Pancreas (tissue), 10 donors: ENCODE measurements around the gene AK8. TPM values are rescaled to one million over a fixed set of nuclear protein-coding genes. Genes with fewer than 3 reads are reported as not detected.
A peak's percentile ranks its signal among the peaks of the same experiment; 100 is the strongest.

Experiments
- ATAC-seq, 4 donors: fragments of 200-7000 bp; cut with Tn5 transposase; one replicate each; pipeline versions ENCODE4 v1.8.0 to v1.9.1; 2020; ENCODE audit warnings: mild to moderate bottlenecking in 4 of 4, moderate library complexity in 4 of 4
- DNase-seq, 6 donors: peaks; one replicate each; pipeline ENCODE4 v3.0.0-alpha.2; 2020
- FAIRE-seq: peaks from 2 replicates; lab custom pipeline; 2012; peaks lifted over from hg19 to GRCh38; lab: Jason Lieb, UNC
- H3K27ac ChIP-seq, 4 donors: fragments of 200-600 bp; sonication (generic); 1 replicate in 3 of 4; 2 replicates in 1 of 4; pipeline versions ENCODE4 v1.5.0 to v1.8.0; 2020
- H3K27me3 ChIP-seq, 4 donors: fragments of 200-600 bp; one replicate each; pipeline ENCODE4 v1.8.0; 2021
- H3K36me3 ChIP-seq, 3 donors: fragments of 200-600 bp; sonication (generic) in 1 of 3; one replicate each; pipeline versions ENCODE4 v1.5.0 to v1.8.0; 2020 to 2021
- H3K4me1 ChIP-seq, 3 donors: fragments of 200-600 bp; one replicate each; pipeline ENCODE4 v1.8.0; 2021
- H3K4me3 ChIP-seq, 4 donors: fragments of 200-600 bp; sonication (generic) in 2 of 4; one replicate each; pipeline versions ENCODE4 v1.5.0 to v1.8.0; 2020 to 2021
- H3K9me3 ChIP-seq, 4 donors: fragments of 200-600 bp; one replicate each; pipeline ENCODE4 v1.8.0; 2021
- WGBS, 2 donors: extraction: QIAGEN DNeasy Blood & Tissue Kit; methylation state at CpG; one replicate each; pipeline ENCODE4 v1.1.7; 2013; 5-methylcytosine and 5-hydroxymethylcytosine counted together
- intact Hi-C, 3 donors: fragments of 100-400 bp; cut with DNase I; formaldehyde crosslinking; loops; one replicate each; pipeline versions ENCODE4 v1.11.1 to v1.14.2; 2022
- polyA plus RNA-seq, 2 donors: library from polyadenylated mRNA; stranded (reverse); fragments of 200-250 nt; gene quantifications; one replicate each; pipeline ENCODE4 v1.2.3, GENCODE V29; 2013
- total RNA-seq, 6 donors: library from RNA; stranded (reverse); fragmentation: NEBNext Ultra II Directional in 4 of 6; extraction: Animal tissue kit (Norgen Biotek cat#: 25700) in 4 of 6; gene quantifications; one replicate each; pipeline versions ENCODE4 v1.2.1 to v1.2.4, GENCODE V29; 2021 to 2023
- TF ChIP-seq, protein P1 (sequence below), 4 donors: fragments of 200-600 bp; sonication (generic) in 3 of 4; IDR thresholded peaks; one replicate each; pipeline versions ENCODE4 v1.5.0 to v1.8.0; 2021; ENCODE audit warnings: antibody characterized with exemption in 4 of 4
- donor health status: healthy with polysubstance abuse.
- donor health status: DM: no; HTN: no; CAD: no; lungs with moderate emphysema.
- donor health status: DM: no; HTN: no; CAD: no.
- donor health status: control.
- donor health status: control.
- donor health status: Bipolar disorder and iron deficiency.
- donor health status: DM: yes; HTN: yes; CAD: no.
- donor health status: DM: no; HTN: no; CAD: no.
- donor health status: DM: no; HTN: no; CAD: no.
- donor health status: DM: yes; HTN: yes; CAD: no.

AK8 gene
- total and polyA plus RNA-seq, 8 donors = 0.19 to 1.0 (median 0.67) TPM

DNA sequence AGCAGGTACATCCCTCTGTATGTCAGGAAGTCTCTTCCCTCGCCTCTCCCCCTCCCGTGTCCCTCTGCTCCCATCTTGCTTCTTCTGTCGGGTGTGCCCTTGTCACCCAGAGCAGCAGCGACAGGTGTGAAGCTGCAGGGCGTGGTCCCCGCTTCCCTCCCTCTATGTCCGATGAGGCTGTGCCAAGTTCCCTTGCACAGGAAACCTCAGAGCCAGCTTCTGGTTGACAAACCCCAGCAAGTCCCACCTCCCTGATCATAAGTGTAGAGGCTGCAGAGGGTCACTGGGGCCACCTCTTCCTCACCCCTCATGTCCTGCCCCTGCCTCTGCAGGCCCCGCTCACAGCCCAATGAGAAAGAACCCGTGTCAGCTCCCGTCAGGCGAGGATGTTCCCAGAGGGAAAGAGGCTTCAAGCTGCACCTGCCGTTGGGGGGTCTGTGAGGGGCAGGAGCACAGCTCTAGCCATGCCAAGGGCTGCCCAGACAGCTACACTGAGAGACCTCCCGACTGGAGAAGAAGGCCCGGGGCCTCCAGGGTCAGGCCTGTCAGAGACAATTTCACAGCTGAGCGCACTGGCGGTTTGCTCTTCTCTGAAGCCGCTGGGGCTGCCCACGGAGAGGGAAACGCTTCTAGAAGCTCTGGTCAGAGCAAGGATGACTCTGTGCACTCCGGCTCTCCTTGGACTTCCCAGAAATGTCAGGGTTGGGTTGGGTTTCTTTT is 73.3 kb downstream of the AK8 start:
- Histone ChIP-seq H3K27me3 (no peaks in the 10 kb centered on the region), H3K9me3 (no peaks in the 10 kb centered on the region), H3K36me3 (no peaks in the 10 kb centered on the region), H3K4me1 (no peaks in the 10 kb centered on the region), H3K27ac (no peak overlapping the region), H3K4me3 (no peak overlapping the region)
- TF ChIP-seq, protein P1, sequence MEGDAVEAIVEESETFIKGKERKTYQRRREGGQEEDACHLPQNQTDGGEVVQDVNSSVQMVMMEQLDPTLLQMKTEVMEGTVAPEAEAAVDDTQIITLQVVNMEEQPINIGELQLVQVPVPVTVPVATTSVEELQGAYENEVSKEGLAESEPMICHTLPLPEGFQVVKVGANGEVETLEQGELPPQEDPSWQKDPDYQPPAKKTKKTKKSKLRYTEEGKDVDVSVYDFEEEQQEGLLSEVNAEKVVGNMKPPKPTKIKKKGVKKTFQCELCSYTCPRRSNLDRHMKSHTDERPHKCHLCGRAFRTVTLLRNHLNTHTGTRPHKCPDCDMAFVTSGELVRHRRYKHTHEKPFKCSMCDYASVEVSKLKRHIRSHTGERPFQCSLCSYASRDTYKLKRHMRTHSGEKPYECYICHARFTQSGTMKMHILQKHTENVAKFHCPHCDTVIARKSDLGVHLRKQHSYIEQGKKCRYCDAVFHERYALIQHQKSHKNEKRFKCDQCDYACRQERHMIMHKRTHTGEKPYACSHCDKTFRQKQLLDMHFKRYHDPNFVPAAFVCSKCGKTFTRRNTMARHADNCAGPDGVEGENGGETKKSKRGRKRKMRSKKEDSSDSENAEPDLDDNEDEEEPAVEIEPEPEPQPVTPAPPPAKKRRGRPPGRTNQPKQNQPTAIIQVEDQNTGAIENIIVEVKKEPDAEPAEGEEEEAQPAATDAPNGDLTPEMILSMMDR (IDR thresholded peaks at IDR 0.05) = no peak
- intact Hi-C loops = loop anchor here in 1 of 3 donors (5.0 kb wide), 1 partner anchor 297 kb away; no protein-coding TSS in a partner anchor
- 70 to 73% methylated on average over 20 of the region's 20 CpGs for WGBS, 2 donors
- ATAC-seq = no peak
- FAIRE-seq = no peak
- DNase-seq = no peak

DNA sequence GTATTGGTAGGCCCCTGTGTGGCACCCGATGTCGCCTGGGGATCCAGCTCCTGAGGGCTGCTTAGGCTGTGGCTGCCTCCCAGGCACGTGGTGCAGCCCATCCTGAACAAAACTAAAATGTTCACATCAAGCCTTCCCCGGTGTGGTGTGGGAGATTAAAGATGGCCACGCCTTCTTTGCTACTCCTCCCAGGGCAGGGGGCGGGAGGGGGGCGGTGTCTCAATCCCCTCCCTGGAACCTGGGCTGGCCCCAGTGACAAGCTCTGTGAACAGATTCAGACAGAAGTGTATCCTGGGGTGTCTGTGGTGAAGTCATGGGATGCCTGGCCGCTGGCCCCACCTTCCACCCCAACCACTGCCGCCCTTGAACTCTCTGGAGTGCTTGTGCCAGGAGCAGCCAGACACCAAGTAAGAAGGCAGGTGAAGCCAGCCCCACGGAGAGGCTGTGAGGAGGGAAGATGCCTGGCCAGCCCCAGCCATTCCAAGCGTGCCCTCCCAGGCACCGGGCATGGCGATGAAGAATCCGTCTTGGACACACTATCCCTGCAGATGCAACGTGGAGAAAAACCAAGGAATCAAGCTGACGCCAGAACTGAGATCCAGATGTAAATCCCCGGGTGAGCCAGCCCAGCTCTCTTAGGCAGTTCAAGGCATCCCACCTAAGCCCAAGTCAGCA is 75.8 kb downstream of the AK8 start:
- 57 to 71% methylated on average over 17 of the region's 17 CpGs for WGBS, 2 donors
- no peak overlapping the region for H3K4me3 ChIP-seq
- FAIRE-seq (no peak), ATAC-seq (no peak), DNase-seq (no peak)
- intact Hi-C loops = loop anchor here in 1 of 3 donors (5.0 kb wide), 1 partner anchor 295 kb away; no protein-coding TSS in a partner anchor
- no peak overlapping the region for H3K27ac ChIP-seq
- H3K27me3 ChIP-seq = no peaks in the 10 kb centered on the region
- no peaks in the 10 kb centered on the region for H3K4me1 ChIP-seq
- no peaks in the 10 kb centered on the region for H3K9me3 ChIP-seq
- TF ChIP-seq, protein P1 (IDR thresholded peaks at IDR 0.05) = no peak
- H3K36me3 ChIP-seq = no peaks in the 10 kb centered on the region

DNA sequence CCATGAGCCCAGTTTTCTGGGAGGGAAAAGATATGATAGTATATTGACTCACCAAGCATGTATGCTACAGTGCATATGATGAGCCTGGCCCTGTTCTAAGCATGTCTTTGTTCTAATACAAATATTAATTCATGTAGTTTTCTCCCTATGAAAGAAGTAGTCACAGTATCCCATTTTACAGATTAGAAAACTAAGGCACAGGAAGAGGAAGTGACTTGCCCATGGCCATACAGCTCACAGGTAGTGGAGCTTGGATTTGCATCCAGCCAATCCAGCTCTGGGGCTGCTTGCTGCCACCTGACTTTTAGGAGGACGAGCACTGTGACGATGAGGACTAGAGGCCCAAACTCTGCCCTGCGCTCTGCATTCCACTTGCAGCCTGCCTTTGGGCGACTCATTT is 76.4 kb downstream of the AK8 start:
- DNase-seq = no peak
- no peaks in the 10 kb centered on the region for H3K9me3 ChIP-seq
- no peak for FAIRE-seq
- no peaks in the 10 kb centered on the region for H3K4me1 ChIP-seq
- no peak overlapping the region for H3K27ac ChIP-seq
- WGBS, 2 donors = 80 to 87% methylated on average over 4 of the region's 4 CpGs
- TF ChIP-seq, protein P1 (IDR thresholded peaks at IDR 0.05) = no peak
- ATAC-seq = no peak
- no peaks in the 10 kb centered on the region for H3K27me3 ChIP-seq
- intact Hi-C loops = loop anchor here in 1 of 3 donors (5.0 kb wide), 1 partner anchor 294 kb away; no protein-coding TSS in a partner anchor
- no peak overlapping the region for H3K4me3 ChIP-seq
- no peaks in the 10 kb centered on the region for H3K36me3 ChIP-seq

DNA sequence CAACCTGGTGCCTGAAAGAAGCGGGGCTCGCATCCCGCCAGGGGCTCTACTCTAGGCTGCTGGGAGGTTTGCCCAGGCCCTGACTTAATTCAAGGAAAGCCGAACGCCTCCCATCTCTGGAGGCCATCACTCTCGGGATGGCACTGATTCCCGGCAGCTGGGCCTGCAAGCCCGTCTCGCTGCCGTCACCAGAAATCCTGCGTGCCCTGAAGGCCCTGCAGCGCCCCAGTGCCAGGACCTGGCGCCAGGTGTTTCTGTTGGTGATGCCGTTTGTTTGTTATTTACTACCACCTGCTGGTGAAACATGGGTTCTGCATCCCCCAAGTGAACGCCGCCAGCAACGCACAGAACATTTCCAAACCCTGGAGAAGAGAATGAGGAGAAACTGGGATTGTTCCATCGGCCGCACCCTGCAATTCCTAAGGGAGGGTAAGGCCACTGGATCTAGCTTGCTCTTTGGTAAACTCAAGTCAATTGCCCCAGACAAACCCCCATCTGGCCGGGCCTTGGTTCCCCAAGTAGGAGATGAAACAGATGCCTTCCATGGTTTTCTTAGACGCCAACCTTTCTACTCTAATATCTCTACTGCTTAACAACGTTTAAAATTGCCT is 77.9 kb downstream of the AK8 start:
- H3K4me3 ChIP-seq = no peak overlapping the region
- peak; percentile 61 to 89 (median 80) for DNase-seq
- 19 to 20% methylated on average over 22 of the region's 22 CpGs for WGBS, 2 donors

More for the DNA sequence above, 77.9 kb downstream of the AK8 start:
- H3K27me3 ChIP-seq = no peaks in the 10 kb centered on the region
- H3K36me3 ChIP-seq = no peaks in the 10 kb centered on the region
- no peak overlapping the region for H3K27ac ChIP-seq
- intact Hi-C loops = loop anchor here in 1 of 3 donors (5.0 kb wide), 1 partner anchor 293 kb away; no protein-coding TSS in a partner anchor
- no peak for FAIRE-seq
- peak; percentile 89 to 99 (median 94) for ATAC-seq
- no peaks in the 10 kb centered on the region for H3K9me3 ChIP-seq
- TF ChIP-seq, protein P1 (IDR thresholded peaks at IDR 0.05) = peak; percentile 80 to 91 (median 88)
- no peaks in the 10 kb centered on the region for H3K4me1 ChIP-seq
